Endothelial cell of umbilical vein (primary cell): ENCODE measurements around the gene CAPN5. TPM values are rescaled to one million over a fixed set of nuclear protein-coding genes. Genes with fewer than 3 reads are reported as not detected.

Experiments
- BruUV-seq: library from RNA; stranded (reverse); fragments of 400-500 nt; replicated peaks from 2 replicates; lab custom pipeline; 2021; lab: Mats Ljungman, UMichigan
- CTCF ChIA-PET: fragments of 300-600, 350-600 bp; sonication (Branson Sonifier 250); formaldehyde crosslinking; loops from one replicate; lab custom pipeline; 2021; ENCODE audit warnings: antibody characterized with exemption, inconsistent platforms; lab: Charles Lee
- POLR2A ChIA-PET: fragments of 300-600, 350-600 bp; sonication (Branson Sonifier 250); formaldehyde crosslinking; loops from one replicate; lab custom pipeline; 2021; ENCODE audit warnings: antibody characterized with exemption, inconsistent platforms; lab: Charles Lee
- DNase-seq: peaks from one replicate; pipeline ENCODE4 v3.0.0-alpha.2; 2011; ENCODE audit warnings: low read depth, low spot score
- FAIRE-seq: peaks from 2 replicates; lab custom pipeline; 2011; peaks lifted over from hg19 to GRCh38; lab: Jason Lieb, UNC
- H2AFZ ChIP-seq: 2 replicates; pipeline ENCODE4 v1.6.0; 2012; ENCODE audit warnings: low read depth, low read length, control low read depth, inconsistent platforms
- H3K27ac ChIP-seq: 2 replicates; pipeline ENCODE4 v1.5.1; 2011; ENCODE audit warnings: low read depth, mild to moderate bottlenecking, control low read depth, low read length, moderate library complexity; ENCODE audit not compliant: insufficient read depth
- H3K27me3 ChIP-seq, 2 experiments: 2 replicates each; pipeline versions ENCODE4 v1.6.0 to v1.6.1; 2011; ENCODE audit warnings: low read length in 2 of 2, mixed read lengths in 1 of 2; ENCODE audit not compliant: control insufficient read depth in 2 of 2, insufficient read depth in 2 of 2
- H3K36me3 ChIP-seq, 2 experiments: 2 replicates in 1 of 2; 3 replicates in 1 of 2; pipeline ENCODE4 v1.5.1; 2011; ENCODE audit warnings: low read length in 2 of 2, mild to moderate bottlenecking in 1 of 2, moderate library complexity in 1 of 2; ENCODE audit not compliant: control insufficient read depth in 2 of 2, insufficient read depth in 2 of 2; ENCODE audit errors: extremely low read depth in 1 of 2
- H3K4me1 ChIP-seq: 3 replicates; pipeline ENCODE4 v1.5.1; 2011; ENCODE audit warnings: mild to moderate bottlenecking, low read length; ENCODE audit not compliant: control insufficient read depth, insufficient read depth; ENCODE audit errors: extremely low read depth
- H3K4me2 ChIP-seq: 2 replicates; pipeline ENCODE4 v1.6.1; 2011; ENCODE audit warnings: low read length, control low read depth, mixed read lengths; ENCODE audit not compliant: insufficient read depth
- H3K4me3 ChIP-seq, 3 experiments: fragments of 200-600 bp in 1 of 3; sonication (generic), shearing (Covaris generic) in 1 of 3; replicated peaks in 1 of 3; 2 replicates each; pipeline ENCODE4 v1.5.1; 2011 to 2016; ENCODE audit warnings: control low read depth in 3 of 3, low read length in 3 of 3, mild to moderate bottlenecking in 2 of 3, inconsistent platforms in 1 of 3, low read depth in 1 of 3, moderate library complexity in 1 of 3; ENCODE audit not compliant: insufficient read depth in 1 of 3
- H3K79me2 ChIP-seq: 2 replicates; pipeline ENCODE4 v1.6.0; 2012; ENCODE audit warnings: low read length, inconsistent platforms; ENCODE audit not compliant: control insufficient read depth, insufficient read depth
- H3K9ac ChIP-seq: replicated peaks from 2 replicates; pipeline ENCODE3; 2011; ENCODE audit warnings: low read length, control low read depth; ENCODE audit not compliant: insufficient read depth; ENCODE audit errors: extremely low read depth
- H3K9me1 ChIP-seq: replicated peaks from 3 replicates; pipeline ENCODE4 v1.6.0; 2011; ENCODE audit warnings: mild to moderate bottlenecking, low read length; ENCODE audit not compliant: control insufficient read depth, insufficient read depth; ENCODE audit errors: extremely low read depth
- H3K9me3 ChIP-seq: replicated peaks from 2 replicates; pipeline ENCODE4 v1.5.1; 2012; ENCODE audit warnings: low read length, inconsistent platforms; ENCODE audit not compliant: control insufficient read depth, insufficient read depth
- H4K20me1 ChIP-seq: replicated peaks from 2 replicates; pipeline ENCODE3; 2011; ENCODE audit warnings: mild to moderate bottlenecking, low read length; ENCODE audit not compliant: control insufficient read depth, insufficient read depth; ENCODE audit errors: extremely low read depth
- CTCF ChIP-seq, 2 donors: IDR thresholded peaks; 1 replicate in 1 of 2; 2 replicates in 1 of 2; pipeline ENCODE4 v1.5.1; 2011; ENCODE audit warnings: low read length in 2 of 2, mild to moderate bottlenecking in 2 of 2, moderate library complexity in 2 of 2, control low read depth in 1 of 2, inconsistent platforms in 1 of 2, low read depth in 1 of 2; ENCODE audit not compliant: insufficient read depth in 1 of 2; ENCODE audit errors: extremely low read depth in 1 of 2
- EZH2 ChIP-seq: IDR thresholded peaks from 2 replicates; pipeline ENCODE4 v1.6.1; 2012; ENCODE audit warnings: borderline replicate concordance, low read depth, mild to moderate bottlenecking, moderate library complexity, low read length, inconsistent platforms; ENCODE audit not compliant: severe bottlenecking
- GATA2 ChIP-seq: IDR thresholded peaks from 2 replicates; pipeline ENCODE4 v1.7.0; 2011; ENCODE audit warnings: low read depth, mild to moderate bottlenecking, moderate library complexity, mixed read lengths, low read length; ENCODE audit not compliant: insufficient read length, insufficient read depth
- JUN ChIP-seq: IDR thresholded peaks from 2 replicates; pipeline ENCODE4 v1.6.1; 2011; ENCODE audit warnings: borderline replicate concordance, low read depth; ENCODE audit not compliant: insufficient read length, insufficient read depth
- MAX ChIP-seq: IDR thresholded peaks from 2 replicates; pipeline ENCODE4 v1.6.1; 2011; ENCODE audit not compliant: insufficient read depth, insufficient read length
- MYC ChIP-seq: IDR thresholded peaks from one replicate; pipeline ENCODE4 v1.6.1; 2011; ENCODE audit warnings: mild to moderate bottlenecking, low read depth, low read length
- POLR2A ChIP-seq: IDR thresholded peaks from 2 replicates; pipeline ENCODE4 v1.6.1; 2012; ENCODE audit warnings: low read depth, mild to moderate bottlenecking, control low read depth, low read length
- POLR2AphosphoS5 ChIP-seq: IDR thresholded peaks from 2 replicates; pipeline ENCODE4 v1.6.1; 2012; ENCODE audit warnings: low read depth, mild to moderate bottlenecking, control low read depth, low read length, moderate library complexity; ENCODE audit not compliant: insufficient read depth
- dilution Hi-C: fragments of 300-500 bp; cut with MboI; formaldehyde crosslinking; loops from one replicate; pipeline ENCODE4 v1.15.0; 2019; ENCODE audit warnings: low sequenced_read_pairs; ENCODE audit not compliant: extremely low pct_ligation_motif_present
- intact Hi-C: fragments of 100-400 bp; cut with micrococcal nuclease; formaldehyde crosslinking; loops from one replicate; pipeline ENCODE4 v1.10.0; 2022
- polyA plus RNA-seq, 4 experiments: library from polyadenylated mRNA; depleted of rRNA in 3 of 4; stranded (reverse) in 3 of 4; unstranded in 1 of 4; fragments of >200 nt; gene quantifications; 2 replicates each; pipeline versions ENCODE4 v1.2.1 to v1.2.3, GENCODE V29; 2011 to 2012; ENCODE audit warnings: missing spikeins in 1 of 4
- total RNA-seq: library from RNA; stranded (reverse); gene quantifications from 2 replicates; pipeline ENCODE4 v1.2.3, GENCODE V29; 2021

The CAPN5 gene
- total and polyA plus RNA-seq, 2 donors (not counting 3 experiments of a cell fraction or from before 2014, with no cell fraction given), result 15.0 to 17.0 TPM

- Histone ChIP-seq H3K4me1 (no peaks in the 10 kb centered on the region), H2AFZ (no peak overlapping the region), H3K27me3 (peaks cover 0 to 3% of the 10 kb centered on the region in 2 experiments), H4K20me1 (no peaks in the 10 kb centered on the region), H3K9me3 (no peaks in the 10 kb centered on the region), H3K4me3 (no peak overlapping the region), H3K36me3 (no peaks in the 10 kb centered on the region), H3K9ac (no peak overlapping the region), H3K27ac (no peak overlapping the region), H3K9me1 (no peaks in the 10 kb centered on the region), H3K79me2 (no peaks in the 10 kb centered on the region), H3K4me2 (no peak overlapping the region)
- dilution Hi-C loops (no loop called here), intact Hi-C loops (no loop called here)
- DNase-seq, result no peak
- ChIA-PET POLR2A (no interaction called here), CTCF (interaction anchor here (1.0 to 1.7 kb wide), 3 partner anchors 22 to 399 kb away, joined by 3 to 11 read pairs (median 3); no protein-coding TSS in a partner anchor)
- BruUV-seq, result no TSS peak
- FAIRE-seq, result no peak
- no peak for TF ChIP-seq MAX
- TF ChIP-seq EZH2, result no peak
- TF ChIP-seq POLR2A, result no peak
- no peak for TF ChIP-seq GATA2
- TF ChIP-seq MYC, result no peak
- TF ChIP-seq POLR2AphosphoS5, result no peak
- no peak for TF ChIP-seq JUN
- no peak for TF ChIP-seq CTCF (IDR thresholded peaks at IDR 0.05; ENCODE audit: extremely low read depth in 1 of 2, insufficient read depth in 1 of 2, low read depth in 1 of 2, low read length in 2 of 2)
Observed at GRCh38 chr11:77148963-77149715, 82.4 kb downstream of the CAPN5 start.
